ENCODE measurements around the gene HBZ. TPM values are rescaled to one million over a fixed set of nuclear protein-coding genes. Genes with fewer than 3 reads are reported as not detected.

The HBZ gene
- total RNA-seq, 1 donor from 2014 or later, result not detected

- Mint-ChIP-seq H3K9me3 (ENCODE audit: unreplicated experiment) (no peaks in the 10 kb centered on the region), H3K27ac (ENCODE audit: unreplicated experiment) (no peak overlapping the region), H3K36me3 (ENCODE audit: unreplicated experiment) (peaks cover 26% of the 10 kb centered on the region), H3K4me3 (ENCODE audit: unreplicated experiment) (no peak overlapping the region), H3K4me1 (ENCODE audit: unreplicated experiment) (peaks cover 20% of the 10 kb centered on the region), H3K27me3 (ENCODE audit: unreplicated experiment) (no peaks in the 10 kb centered on the region)
- TF ChIP-seq CTCF (IDR thresholded peaks at IDR 0.05), result no peak
- DNase-seq (ENCODE audit: extremely low spot score, unreplicated experiment), result no peak
These were observed 40.1 kb upstream of the HBZ start for GRCh38 chr16:112153-112840.

GRCh38 chr16:114327-114726, 38.1 kb upstream of the HBZ start:
- H3K4me3 Mint-ChIP-seq (ENCODE audit: unreplicated experiment), result no peak overlapping the region
- peaks cover 20% of the 10 kb centered on the region for H3K4me1 Mint-ChIP-seq (ENCODE audit: unreplicated experiment)
- DNase-seq (ENCODE audit: extremely low spot score, unreplicated experiment), result no peak
- H3K27me3 Mint-ChIP-seq (ENCODE audit: unreplicated experiment), result no peaks in the 10 kb centered on the region
- H3K36me3 Mint-ChIP-seq (ENCODE audit: unreplicated experiment), result peaks cover 23% of the 10 kb centered on the region
- no peaks in the 10 kb centered on the region for H3K9me3 Mint-ChIP-seq (ENCODE audit: unreplicated experiment)
- no peak for TF ChIP-seq CTCF (IDR thresholded peaks at IDR 0.05)
- H3K27ac Mint-ChIP-seq (ENCODE audit: unreplicated experiment), result peak overlapping the region; percentile 79

DNA sequence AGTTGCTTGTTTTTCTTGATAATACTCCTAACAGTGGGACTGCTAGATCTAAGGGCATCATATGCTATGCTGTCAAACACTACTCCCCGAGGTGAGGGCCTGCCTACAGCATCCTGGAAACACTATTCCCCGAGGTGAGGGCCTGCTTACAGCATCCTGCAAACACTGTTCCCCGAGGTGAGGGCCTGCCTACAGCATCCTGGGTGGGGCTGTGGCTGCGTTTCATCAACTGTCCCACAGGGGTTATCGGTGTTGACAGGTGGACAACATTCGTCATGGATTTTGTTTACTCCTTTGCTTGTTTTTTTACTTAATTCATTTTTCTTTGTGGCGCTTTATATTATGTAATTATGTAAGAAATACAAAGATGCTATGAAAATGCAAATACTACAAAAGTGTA, 36.4 kb upstream of the HBZ start:
- no peaks in the 10 kb centered on the region for H3K27me3 Mint-ChIP-seq (ENCODE audit: unreplicated experiment)
- H3K36me3 Mint-ChIP-seq (ENCODE audit: unreplicated experiment), result peaks cover 19% of the 10 kb centered on the region
- no peak overlapping the region for H3K4me3 Mint-ChIP-seq (ENCODE audit: unreplicated experiment)
- no peak for TF ChIP-seq CTCF (IDR thresholded peaks at IDR 0.05)
- peaks cover 20% of the 10 kb centered on the region for H3K4me1 Mint-ChIP-seq (ENCODE audit: unreplicated experiment)
- H3K9me3 Mint-ChIP-seq (ENCODE audit: unreplicated experiment), result no peaks in the 10 kb centered on the region
- no peak for DNase-seq (ENCODE audit: extremely low spot score, unreplicated experiment)
- H3K27ac Mint-ChIP-seq (ENCODE audit: unreplicated experiment), result no peak overlapping the region

GRCh38 chr16:117379-118365, 34.8 kb upstream of the HBZ start:
- DNase-seq (ENCODE audit: extremely low spot score, unreplicated experiment), result peak; percentile 89
- no peaks in the 10 kb centered on the region for H3K27me3 Mint-ChIP-seq (ENCODE audit: unreplicated experiment)
- H3K4me1 Mint-ChIP-seq (ENCODE audit: unreplicated experiment), result peaks cover 17% of the 10 kb centered on the region
- no peaks in the 10 kb centered on the region for H3K9me3 Mint-ChIP-seq (ENCODE audit: unreplicated experiment)
- peaks cover 12% of the 10 kb centered on the region for H3K36me3 Mint-ChIP-seq (ENCODE audit: unreplicated experiment)
- no peak overlapping the region for H3K27ac Mint-ChIP-seq (ENCODE audit: unreplicated experiment)
- H3K4me3 Mint-ChIP-seq (ENCODE audit: unreplicated experiment), result no peak overlapping the region
- peak; percentile 72 for TF ChIP-seq CTCF (IDR thresholded peaks at IDR 0.05)

DNA sequence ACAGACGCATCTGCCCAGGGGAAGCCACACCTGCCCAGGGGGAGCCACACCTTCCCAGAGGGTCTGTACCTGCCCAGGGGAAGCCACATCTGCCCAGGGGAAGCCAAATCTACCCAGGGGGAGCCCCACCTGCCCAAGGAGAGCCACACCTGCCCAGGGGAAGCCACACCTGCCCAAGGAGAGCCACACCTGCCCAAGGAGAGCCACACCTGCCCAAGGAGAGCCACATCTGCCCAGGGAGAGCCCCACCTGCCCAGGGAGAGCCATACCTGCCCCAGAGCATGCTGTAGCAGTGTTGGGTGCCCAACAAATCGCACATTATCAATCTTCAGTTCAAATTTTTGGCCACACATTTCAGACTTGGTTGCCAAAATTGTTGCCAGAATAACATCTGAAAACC, 33.6 kb upstream of the HBZ start:
- no peak for TF ChIP-seq CTCF (IDR thresholded peaks at IDR 0.05)
- DNase-seq (ENCODE audit: extremely low spot score, unreplicated experiment), result no peak
- peaks cover 5% of the 10 kb centered on the region for H3K4me1 Mint-ChIP-seq (ENCODE audit: unreplicated experiment)
- peaks cover 16% of the 10 kb centered on the region for H3K36me3 Mint-ChIP-seq (ENCODE audit: unreplicated experiment)
- no peak overlapping the region for H3K27ac Mint-ChIP-seq (ENCODE audit: unreplicated experiment)
- H3K9me3 Mint-ChIP-seq (ENCODE audit: unreplicated experiment), result no peaks in the 10 kb centered on the region
- no peak overlapping the region for H3K4me3 Mint-ChIP-seq (ENCODE audit: unreplicated experiment)
- H3K27me3 Mint-ChIP-seq (ENCODE audit: unreplicated experiment), result no peaks in the 10 kb centered on the region
